ENCODE results near the gene CEP192.
"Not testable (repeated sequence)": the region's sequence is repeated elsewhere in the genome, so short reads cannot be mapped to it uniquely, and the experiment has no call there.

The CEP192 gene

DNA sequence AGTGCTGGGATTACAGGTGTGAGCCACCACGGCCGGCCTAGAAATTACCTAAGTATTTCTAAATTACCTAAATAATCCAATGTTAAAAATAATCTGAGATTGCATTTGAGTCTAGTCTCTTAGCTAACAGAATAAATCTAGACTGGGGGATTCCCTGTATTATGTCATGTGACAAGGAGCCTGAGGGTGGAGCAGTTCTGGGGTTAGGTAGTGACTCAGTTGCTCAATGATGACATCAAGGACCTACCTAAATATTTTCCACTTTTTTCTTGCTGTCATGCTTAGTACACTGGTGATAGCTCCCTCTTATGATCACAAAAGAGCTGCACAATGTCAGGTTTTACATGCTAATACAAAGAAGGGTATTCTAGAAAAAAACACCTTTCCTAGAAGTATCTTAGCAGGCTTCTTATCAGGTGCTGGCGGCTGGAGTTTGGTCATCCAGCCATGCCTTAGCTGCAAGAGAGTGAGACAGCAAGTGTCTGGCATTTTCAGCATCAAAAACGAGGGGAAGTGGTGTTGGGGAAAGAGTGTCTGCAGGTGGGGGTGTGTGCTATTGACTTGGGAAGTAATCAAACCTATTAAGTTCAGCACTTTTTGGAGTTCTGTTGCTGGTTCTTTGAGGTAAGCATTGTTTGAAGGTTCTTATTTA, 17.5 kb upstream of the CEP192 start:
- TF ChIP-seq, protein P1, sequence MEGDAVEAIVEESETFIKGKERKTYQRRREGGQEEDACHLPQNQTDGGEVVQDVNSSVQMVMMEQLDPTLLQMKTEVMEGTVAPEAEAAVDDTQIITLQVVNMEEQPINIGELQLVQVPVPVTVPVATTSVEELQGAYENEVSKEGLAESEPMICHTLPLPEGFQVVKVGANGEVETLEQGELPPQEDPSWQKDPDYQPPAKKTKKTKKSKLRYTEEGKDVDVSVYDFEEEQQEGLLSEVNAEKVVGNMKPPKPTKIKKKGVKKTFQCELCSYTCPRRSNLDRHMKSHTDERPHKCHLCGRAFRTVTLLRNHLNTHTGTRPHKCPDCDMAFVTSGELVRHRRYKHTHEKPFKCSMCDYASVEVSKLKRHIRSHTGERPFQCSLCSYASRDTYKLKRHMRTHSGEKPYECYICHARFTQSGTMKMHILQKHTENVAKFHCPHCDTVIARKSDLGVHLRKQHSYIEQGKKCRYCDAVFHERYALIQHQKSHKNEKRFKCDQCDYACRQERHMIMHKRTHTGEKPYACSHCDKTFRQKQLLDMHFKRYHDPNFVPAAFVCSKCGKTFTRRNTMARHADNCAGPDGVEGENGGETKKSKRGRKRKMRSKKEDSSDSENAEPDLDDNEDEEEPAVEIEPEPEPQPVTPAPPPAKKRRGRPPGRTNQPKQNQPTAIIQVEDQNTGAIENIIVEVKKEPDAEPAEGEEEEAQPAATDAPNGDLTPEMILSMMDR (IDR thresholded peaks at IDR 0.05; ENCODE audit: insufficient read depth, missing control alignments), result no peak
- DNase-seq (ENCODE audit: insufficient read length, low spot score) (no peak), FAIRE-seq (no peak)

DNA sequence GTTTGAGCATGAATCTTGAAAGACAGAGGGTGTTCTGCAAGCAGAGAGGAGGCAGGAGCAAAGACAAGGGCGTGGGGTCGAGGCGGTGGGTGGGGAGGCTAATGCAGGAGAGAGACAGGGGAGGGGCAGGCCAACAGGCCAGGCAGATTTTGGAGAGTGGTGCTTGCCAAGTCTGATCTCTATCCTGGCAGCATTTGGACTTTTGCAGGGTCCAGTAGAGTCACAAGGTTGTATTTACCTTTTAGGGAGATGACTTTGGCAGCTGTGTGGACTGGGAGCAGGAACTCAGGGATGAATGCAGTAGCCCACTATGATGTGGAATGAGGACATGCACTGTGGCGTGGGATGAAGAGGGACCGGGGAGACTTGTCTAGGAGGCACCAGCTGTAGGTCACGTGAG, 15.7 kb upstream of the CEP192 start:
- no peak for FAIRE-seq
- TF ChIP-seq, protein P1 (IDR thresholded peaks at IDR 0.05; ENCODE audit: insufficient read depth, missing control alignments), result no peak
- DNase-seq (ENCODE audit: insufficient read length, low spot score), result no peak

DNA sequence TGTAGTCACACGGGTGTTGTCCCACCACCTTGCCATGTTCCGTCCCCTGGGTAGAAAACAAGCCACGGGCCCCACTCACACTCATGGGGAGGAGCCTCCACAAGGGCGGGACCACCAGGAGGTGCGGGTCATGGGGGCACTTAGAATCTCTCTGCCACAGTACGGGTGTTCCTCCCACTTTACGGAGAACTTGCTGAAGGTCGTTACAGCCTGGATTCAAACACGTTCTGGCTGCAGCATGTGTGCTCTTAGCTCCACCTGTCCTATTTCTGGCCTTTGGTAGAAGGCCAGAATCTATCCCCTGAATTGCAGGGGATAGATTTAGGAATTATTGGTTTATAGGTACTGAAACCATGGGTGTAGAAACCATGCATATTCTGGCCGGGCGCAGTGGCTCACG, 14.9 kb upstream of the CEP192 start:
- FAIRE-seq, result no peak
- DNase-seq (ENCODE audit: insufficient read length, low spot score), result no peak
- TF ChIP-seq, protein P1 (IDR thresholded peaks at IDR 0.05; ENCODE audit: insufficient read depth, missing control alignments), result no peak

DNA sequence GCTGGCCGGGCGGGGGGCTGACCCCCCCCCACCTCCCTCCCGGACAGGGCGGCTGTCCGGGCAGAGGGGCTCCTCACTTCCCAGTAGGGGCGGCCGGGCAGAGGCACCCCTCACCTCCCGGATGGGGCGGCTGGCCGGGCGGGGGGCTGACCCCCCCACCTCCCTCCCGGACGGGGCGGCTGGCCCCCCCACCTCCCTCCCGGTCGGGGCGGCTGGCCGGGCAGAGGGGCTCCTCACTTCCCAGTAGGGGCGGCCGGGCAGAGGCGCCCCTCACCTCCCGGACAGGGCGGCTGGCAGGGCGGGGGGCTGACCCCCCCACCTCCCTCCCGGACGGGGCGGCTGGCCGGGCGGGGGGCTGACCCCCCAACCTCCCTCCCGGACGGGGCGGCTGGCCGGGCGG, 11.1 kb upstream of the CEP192 start:
- DNase-seq (ENCODE audit: insufficient read length, low spot score); FAIRE-seq: not testable (repeated sequence)

DNA sequence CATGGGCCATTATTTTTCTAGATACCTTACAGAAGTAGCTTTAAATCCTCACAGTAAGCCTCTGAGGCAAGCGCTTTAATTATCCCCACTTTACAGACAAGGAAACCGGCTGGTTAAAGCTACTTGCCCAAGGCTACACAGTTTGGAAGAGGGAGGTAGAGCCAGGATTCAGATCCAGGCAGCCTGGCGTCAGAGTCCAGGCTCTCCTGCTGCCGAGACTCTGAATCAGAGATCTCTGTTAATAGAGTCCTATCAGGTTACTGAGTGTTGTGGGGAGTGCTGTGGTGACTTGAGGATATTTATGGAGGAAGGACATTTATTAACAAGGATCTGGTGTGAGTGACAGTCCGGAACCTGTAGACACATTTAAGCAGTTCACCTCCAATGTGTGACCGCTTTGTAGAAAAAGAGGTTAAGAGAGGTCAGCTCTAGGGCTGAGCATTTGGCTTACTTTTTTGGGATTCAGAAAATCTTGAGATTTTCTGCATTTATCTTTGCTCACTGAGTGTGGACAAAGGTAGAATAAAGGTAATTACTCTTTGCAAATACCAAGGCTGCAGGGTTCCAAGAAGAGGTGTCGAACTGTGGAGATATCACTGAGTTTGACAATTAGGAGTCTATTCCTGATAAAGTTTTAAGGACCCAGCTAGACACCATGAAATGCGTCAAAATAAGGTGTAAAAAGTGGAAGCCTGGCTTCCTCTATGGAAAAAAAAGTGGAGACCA, 1.6 kb upstream of the CEP192 start:
- FAIRE-seq (no peak), DNase-seq (ENCODE audit: insufficient read length, low spot score) (no peak)
- TF ChIP-seq, protein P1 (IDR thresholded peaks at IDR 0.05; ENCODE audit: insufficient read depth, missing control alignments), result no peak

DNA sequence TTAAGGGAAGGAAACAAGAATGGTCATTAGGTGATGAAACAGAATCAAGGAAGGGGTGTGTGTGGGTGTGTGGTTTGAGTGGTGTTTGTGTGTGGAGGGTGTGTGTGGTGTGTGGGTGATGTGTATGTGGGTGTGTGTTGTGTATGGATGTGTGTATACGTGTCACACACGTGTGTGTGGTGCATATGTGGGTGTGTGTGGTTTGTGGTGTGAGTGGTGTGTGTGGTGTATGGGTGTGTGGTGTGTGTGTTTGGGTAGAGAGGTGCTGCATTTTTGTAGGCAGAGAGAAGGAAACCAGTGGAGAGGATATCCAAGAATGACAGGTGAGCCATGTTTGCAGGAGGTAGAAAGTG, 1.1 kb upstream of the CEP192 start:
- TF ChIP-seq, protein P1 (IDR thresholded peaks at IDR 0.05; ENCODE audit: insufficient read depth, missing control alignments), result no peak
- FAIRE-seq (no peak), DNase-seq (ENCODE audit: insufficient read length, low spot score) (no peak)

DNA sequence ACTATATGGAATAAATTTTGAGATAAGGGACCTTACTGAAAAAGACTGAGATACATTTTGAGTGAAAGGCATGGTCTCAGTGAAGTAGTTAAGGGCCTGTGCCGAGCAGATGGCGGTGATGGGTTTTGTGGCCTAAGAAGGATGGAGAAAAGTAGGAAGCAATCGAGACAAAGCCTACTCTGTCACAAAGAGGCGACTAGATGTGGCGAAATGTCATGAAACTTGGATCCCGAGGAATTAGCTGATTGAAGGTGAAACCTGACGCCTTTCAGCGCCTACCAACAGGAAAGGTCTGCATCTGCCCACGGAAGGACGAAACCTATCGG, 558 bp upstream of the CEP192 start:
- FAIRE-seq, result no peak
- TF ChIP-seq, protein P1 (IDR thresholded peaks at IDR 0.05; ENCODE audit: insufficient read depth, missing control alignments), result no peak
- no peak for DNase-seq (ENCODE audit: insufficient read length, low spot score)

All from D721Med (cell line).